HL-60 (cell line): ENCODE data around the gene ARHGAP21.

Source experiments
- DNase-seq, 2 experiments: peaks; one replicate each; pipeline ENCODE4 v3.0.0-alpha.2; 2010 to 2020; ENCODE audit warnings: low read depth in 1 of 2, low spot score in 1 of 2
- H3K27ac ChIP-seq: fragments of 250-450 bp; sonication (Bioruptor Pico); replicated peaks from 2 replicates; pipeline ENCODE4 v1.5.1; 2020; ENCODE audit warnings: mild to moderate bottlenecking, moderate library complexity
- H3K27me3 ChIP-seq: fragments of 250-450 bp; sonication (Bioruptor Pico); 2 replicates; pipeline ENCODE4 v1.5.1; 2021; ENCODE audit warnings: mild to moderate bottlenecking, moderate library complexity; ENCODE audit not compliant: insufficient read depth, poor library complexity, severe bottlenecking
- H3K4me3 ChIP-seq: replicated peaks from 2 replicates; pipeline ENCODE4 v1.5.1; 2011; ENCODE audit warnings: mild to moderate bottlenecking, control low read depth, low read length; ENCODE audit not compliant: insufficient read depth
- CTCF ChIP-seq: IDR thresholded peaks from one replicate; pipeline ENCODE4 v1.5.1; 2011; ENCODE audit warnings: low read length, control low read depth, inconsistent platforms; ENCODE audit not compliant: insufficient read depth
- GABPA ChIP-seq: IDR thresholded peaks from 2 replicates; pipeline ENCODE4 v1.6.1; 2012; ENCODE audit warnings: low read depth
- POLR2AphosphoS5 ChIP-seq: IDR thresholded peaks from 2 replicates; pipeline ENCODE4 v1.6.1; 2012; ENCODE audit warnings: low read depth
- REST ChIP-seq: IDR thresholded peaks from 2 replicates; pipeline ENCODE4 v1.6.1; 2012; ENCODE audit warnings: low read depth; ENCODE audit not compliant: insufficient replicate concordance
- SPI1 ChIP-seq: IDR thresholded peaks from 2 replicates; pipeline ENCODE4 v1.6.1; 2012; ENCODE audit warnings: low read depth, mild to moderate bottlenecking, borderline replicate concordance

Gene ARHGAP21

GRCh38 chr10:24678757-24679156 is 44.9 kb downstream of the ARHGAP21 start:
- H3K27me3 ChIP-seq: no peaks in the 10 kb centered on the region
- no peak overlapping the region for H3K27ac ChIP-seq
- DNase-seq: no peak
- no peak overlapping the region for H3K4me3 ChIP-seq
- no peak for TF ChIP-seq CTCF
- TF ChIP-seq POLR2AphosphoS5: no peak
- no peak for TF ChIP-seq GABPA
- TF ChIP-seq SPI1: no peak
- no peak for TF ChIP-seq REST

GRCh38 chr10:24674892-24675632 is 48.6 kb downstream of the ARHGAP21 start:
- no peak for DNase-seq
- Histone ChIP-seq H3K27ac (no peak overlapping the region), H3K4me3 (no peak overlapping the region), H3K27me3 (no peaks in the 10 kb centered on the region)
- TF ChIP-seq GABPA (no peak), POLR2AphosphoS5 (no peak), CTCF (no peak), SPI1 (no peak), REST (no peak)

GRCh38 chr10:24670964-24671670 is 52.6 kb downstream of the ARHGAP21 start:
- Histone ChIP-seq H3K4me3 (no peak overlapping the region), H3K27ac (no peak overlapping the region), H3K27me3 (no peaks in the 10 kb centered on the region)
- DNase-seq: no peak
- no peak for TF ChIP-seq CTCF
- no peak for TF ChIP-seq REST
- no peak for TF ChIP-seq SPI1
- TF ChIP-seq GABPA: no peak
- no peak for TF ChIP-seq POLR2AphosphoS5
